ENCODE measurements around the gene DMXL2.

DMXL2 gene

DNA sequence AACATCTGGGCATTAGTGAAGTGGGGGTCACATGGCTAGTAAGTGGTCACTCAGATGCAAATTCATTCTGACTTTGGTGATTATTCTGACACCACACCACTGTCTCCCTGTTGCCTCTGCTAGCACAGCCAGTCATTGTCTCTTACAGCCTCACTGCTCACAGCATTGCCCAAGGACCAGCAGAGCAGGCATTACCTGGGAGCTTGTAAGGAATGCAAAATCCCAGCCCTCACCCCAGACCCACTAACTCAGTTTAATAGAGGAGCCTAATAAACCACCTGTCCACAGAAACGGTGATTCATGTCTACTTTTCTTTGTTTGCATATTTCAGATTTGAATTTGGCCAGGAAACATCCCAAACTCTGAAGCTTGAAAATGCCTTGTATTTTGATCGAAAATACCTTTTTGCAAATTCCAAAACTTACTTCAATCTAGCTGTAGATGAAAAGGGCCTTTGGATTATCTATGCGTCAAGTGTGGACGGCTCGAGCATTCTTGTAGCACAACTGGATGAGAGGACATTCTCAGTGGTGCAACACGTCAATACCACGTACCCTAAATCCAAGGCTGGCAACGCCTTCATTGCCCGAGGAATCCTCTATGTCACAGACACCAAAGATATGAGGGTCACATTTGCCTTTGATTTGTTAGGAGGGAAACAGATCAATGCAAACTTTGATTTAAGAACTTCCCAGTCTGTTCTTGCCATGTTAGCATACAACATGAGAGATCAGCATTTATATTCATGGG is 218.4 kb downstream of the DMXL2 start:
- no peak for DNase-seq

DNA sequence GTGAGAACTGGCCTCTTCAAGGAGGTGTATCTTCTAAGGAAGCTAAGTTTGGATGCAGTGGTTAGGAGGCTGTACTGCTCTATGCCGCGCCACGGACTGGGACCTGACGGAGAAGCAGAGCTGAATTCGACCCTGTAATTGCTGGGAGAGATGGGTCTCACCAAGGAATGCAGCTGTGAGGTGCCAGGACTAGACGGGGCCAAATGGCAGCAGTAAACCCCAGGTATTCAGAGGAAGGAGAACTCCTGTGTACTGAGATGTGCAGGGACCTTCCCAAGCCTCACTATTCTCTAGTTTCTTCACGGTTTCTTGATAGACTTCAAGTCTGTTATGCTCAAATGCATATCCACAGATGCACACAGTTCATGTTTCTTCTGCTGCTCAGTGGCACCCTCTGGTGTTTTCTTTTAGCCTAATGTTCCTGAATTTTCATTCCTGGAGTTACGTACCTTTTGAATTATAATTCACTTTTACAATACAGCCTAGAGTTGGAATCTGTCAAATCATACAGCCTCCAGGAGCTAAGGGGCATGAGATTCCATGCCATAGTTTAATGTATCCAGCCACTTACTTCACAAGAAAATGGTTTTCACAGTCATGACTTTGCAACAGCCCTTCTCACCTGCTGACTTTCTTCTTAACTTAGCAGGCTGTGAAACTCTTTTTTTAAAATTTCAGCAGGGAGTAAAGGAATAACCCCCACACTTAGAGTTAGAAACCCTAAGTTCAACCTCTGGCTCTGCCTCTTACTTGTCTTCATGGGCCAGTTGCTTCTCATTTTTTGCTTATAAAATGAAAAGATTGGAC is 219.3 kb downstream of the DMXL2 start:
- DNase-seq = peak; percentile 44

DNA sequence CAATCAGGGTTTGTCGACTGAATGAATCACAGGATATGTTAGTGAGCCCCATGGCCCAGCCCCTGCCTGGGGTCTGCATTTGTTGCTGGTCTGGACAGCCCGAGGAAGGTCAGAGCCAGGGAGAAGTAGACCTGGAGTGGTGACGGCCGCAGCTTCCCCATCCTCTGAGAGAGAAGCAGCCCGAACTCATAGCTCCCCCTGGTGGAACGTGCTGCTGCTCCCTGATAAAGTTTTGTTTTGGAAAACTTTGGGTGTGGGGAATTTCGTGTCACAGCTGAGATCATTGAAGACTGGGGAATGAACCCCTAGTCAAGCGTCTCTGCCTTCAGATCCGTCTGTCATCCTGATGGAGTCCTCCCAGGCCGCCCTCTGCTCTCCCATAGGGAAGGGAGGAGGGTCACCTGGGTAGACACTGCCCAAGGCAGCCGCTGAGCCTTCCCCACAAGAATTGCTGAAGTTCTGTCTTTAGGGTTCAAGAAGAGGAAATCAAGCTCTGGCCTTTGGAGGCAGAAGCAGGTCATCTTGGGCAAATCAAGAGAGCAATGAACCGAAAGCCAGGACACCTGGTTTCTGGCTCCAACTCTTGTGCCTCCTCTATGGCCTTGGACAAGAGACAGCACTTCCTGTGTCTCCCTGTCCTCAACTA is 220.6 kb downstream of the DMXL2 start:
- DNase-seq = peak; percentile 40

DNA sequence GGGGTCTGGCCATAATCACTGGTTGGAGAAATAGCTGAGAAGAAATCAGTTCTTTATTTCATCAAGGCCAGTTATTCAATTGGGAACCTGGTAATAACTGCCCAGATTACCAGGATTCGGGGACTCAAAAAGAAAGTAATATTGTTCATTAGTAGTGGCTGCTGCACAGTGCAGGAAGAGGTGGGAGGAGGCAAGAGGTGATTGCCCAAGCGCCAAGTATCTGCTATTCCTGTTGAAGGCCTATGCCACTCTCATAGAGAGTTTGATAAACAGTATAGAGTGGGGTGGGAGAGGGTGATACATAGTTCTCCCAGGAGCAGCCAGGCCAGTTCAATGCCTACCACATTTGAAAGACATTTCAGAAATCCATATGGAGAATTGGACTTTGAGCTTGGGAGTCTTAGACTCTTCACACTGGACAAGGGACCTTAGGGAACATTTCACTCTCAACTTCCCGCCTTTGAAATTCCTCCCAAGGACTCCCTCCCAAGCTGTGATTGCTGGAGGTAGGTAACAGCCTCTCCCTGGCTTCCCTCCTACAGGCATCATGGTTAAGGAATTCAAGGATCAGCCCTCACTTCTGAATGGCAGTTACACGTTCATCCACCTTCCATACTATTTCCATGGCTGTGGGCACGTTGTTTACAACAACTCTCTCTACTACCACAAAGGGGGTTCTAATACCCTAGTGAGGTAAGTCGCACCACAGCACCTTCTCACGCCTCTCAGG is 221.4 kb downstream of the DMXL2 start:
- no peak for DNase-seq

DNA sequence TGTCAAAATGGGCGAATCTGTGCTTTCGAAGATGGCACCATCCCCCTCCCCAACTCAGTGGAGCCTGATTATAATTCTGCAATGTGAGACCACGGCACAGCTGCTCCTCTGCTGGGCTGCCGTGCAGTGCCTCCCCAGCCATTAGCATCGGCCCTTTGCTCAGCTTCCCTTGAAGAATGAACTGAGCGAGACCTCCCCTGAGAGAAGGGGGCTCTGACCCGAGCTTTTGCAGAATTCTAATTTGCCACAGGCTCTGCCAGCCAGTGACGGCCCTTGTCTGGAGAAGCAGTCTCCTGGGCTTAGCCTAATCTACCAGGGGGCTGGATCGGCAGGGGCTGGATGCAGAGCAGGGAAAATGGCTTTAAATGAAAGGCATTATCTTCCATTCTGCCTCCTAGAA is 223.9 kb downstream of the DMXL2 start:
- no peak for DNase-seq
